Brain microvascular endothelial cell (primary cell): Measurements from ENCODE around the gene DNAJC17.

Experiments used
- DNase-seq: peaks from one replicate; pipeline ENCODE4 v3.0.0-alpha.2; 2020
- H3K27ac ChIP-seq: fragments of 250-450 bp; sonication (Bioruptor Pico); 2 replicates; pipeline ENCODE4 v1.5.1; 2020; ENCODE audit warnings: mild to moderate bottlenecking, moderate library complexity
- H3K27me3 ChIP-seq: fragments of 250-450 bp; sonication (Bioruptor Pico); replicated peaks from 2 replicates; pipeline ENCODE4 v1.5.1; 2020; ENCODE audit warnings: mild to moderate bottlenecking
- H3K36me3 ChIP-seq: fragments of 250-450 bp; sonication (Bioruptor Pico); replicated peaks from 2 replicates; pipeline ENCODE4 v1.5.1; 2020; ENCODE audit warnings: mild to moderate bottlenecking
- H3K4me3 ChIP-seq: 2 replicates; pipeline ENCODE4 v1.5.1; 2011; ENCODE audit warnings: low read depth, mild to moderate bottlenecking, control low read depth, low read length, moderate library complexity
- in situ Hi-C: cut with HindIII; loops from 2 replicates; pipeline ENCODE4 v1.10.0; 2017; ENCODE audit warnings: low sequenced_read_pairs, low pct_ligation_motif_present
- TF ChIP-seq, protein P1 (sequence below): IDR thresholded peaks from 2 replicates; pipeline ENCODE4 v1.5.1; 2011; ENCODE audit warnings: low read depth, mild to moderate bottlenecking, moderate library complexity, low read length, control low read depth, inconsistent platforms; ENCODE audit errors: missing control alignments

The DNAJC17 gene

DNA sequence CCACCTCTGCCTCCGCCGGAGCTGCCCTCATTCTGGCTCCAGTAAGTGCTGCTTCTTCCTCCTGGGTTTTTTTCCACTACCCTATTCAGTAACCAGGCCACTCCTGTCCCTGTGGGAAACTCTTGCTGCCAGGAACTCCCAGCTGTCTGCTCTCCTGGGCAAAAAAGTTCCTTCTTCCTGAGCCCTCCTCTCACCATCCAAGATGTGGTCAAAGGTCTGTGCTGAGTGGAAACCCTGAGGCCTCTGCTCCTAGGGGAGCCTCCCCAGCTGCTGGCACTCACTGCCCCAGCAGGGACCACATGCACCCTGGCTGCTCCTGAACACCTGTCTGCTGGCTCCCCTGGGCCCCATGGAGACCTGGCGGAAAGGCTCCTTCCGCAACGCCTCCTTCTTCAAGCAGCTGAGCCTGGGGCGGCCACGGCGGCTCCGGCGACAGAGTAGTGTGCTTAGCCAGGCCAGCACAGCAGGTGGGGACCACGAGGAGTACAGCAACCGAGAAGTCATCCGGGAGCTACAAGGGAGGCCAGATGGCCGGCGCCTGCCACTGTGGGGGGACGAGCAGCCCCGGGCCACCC lies 37.0 kb downstream of the DNAJC17 start:
- H3K27me3 ChIP-seq: no peaks in the 10 kb centered on the region
- no peak for DNase-seq
- in situ Hi-C loops: no loop called here
- no peak overlapping the region for H3K4me3 ChIP-seq
- H3K27ac ChIP-seq: no peak overlapping the region
- peaks cover 18% of the 10 kb centered on the region for H3K36me3 ChIP-seq
- TF ChIP-seq, protein P1, sequence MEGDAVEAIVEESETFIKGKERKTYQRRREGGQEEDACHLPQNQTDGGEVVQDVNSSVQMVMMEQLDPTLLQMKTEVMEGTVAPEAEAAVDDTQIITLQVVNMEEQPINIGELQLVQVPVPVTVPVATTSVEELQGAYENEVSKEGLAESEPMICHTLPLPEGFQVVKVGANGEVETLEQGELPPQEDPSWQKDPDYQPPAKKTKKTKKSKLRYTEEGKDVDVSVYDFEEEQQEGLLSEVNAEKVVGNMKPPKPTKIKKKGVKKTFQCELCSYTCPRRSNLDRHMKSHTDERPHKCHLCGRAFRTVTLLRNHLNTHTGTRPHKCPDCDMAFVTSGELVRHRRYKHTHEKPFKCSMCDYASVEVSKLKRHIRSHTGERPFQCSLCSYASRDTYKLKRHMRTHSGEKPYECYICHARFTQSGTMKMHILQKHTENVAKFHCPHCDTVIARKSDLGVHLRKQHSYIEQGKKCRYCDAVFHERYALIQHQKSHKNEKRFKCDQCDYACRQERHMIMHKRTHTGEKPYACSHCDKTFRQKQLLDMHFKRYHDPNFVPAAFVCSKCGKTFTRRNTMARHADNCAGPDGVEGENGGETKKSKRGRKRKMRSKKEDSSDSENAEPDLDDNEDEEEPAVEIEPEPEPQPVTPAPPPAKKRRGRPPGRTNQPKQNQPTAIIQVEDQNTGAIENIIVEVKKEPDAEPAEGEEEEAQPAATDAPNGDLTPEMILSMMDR: no peak

DNA sequence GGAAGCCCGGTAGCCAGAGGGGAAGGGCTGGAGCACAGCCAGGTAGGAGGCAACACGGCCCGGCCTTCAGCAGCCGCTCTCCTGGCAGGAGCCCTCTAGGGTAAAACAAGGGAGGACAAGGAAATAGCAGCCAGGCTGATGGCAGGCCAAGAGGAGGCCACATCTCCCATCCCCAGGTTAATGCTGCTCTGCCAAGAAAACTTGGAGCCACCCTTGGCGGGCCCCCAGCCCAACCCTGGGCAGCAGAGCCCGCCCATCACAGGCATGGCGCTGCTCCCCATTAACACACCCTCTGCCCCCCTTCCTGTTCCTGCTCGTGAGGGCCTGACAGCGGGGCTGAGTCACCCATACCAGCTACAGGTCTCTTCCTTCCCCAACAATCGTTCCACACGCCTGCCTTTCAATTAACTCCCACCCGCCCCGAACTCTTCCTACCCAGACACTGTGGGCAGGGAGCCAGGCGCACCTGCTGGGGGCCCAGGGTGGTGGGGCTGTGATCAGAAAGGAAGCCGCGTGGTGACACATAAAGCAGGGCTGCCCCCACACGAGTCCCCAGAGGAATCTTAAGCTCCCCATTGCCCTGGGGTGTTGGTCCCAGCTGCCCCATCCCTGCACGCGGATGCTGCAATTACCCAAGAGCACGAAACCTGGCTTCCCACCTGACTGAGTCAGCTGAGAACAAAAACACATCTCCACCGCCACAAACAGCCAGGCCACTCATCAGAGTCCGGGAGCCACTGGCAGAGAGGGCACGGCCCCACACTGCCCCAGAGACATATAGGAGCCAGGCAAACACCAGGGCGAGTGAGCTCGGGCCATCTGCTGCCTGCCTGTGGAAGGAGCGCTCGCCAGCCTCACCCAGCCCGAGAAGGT lies 37.8 kb downstream of the DNAJC17 start, which contains the start of gene C15orf62:
C15orf62 (plus strand) TSS at position 707 of the 873 bp plus-strand sequence. CDS start 516 bp downstream, outside the sequence.
- TF ChIP-seq, protein P1: no peak
- H3K27ac ChIP-seq: no peak within 1 kb of the TSS
- peaks cover 13% of the 10 kb centered on the region for H3K36me3 ChIP-seq
- no peaks in the 10 kb centered on the region for H3K27me3 ChIP-seq
- no peak for DNase-seq
- in situ Hi-C loops: no loop called here
- no peak within 1 kb of the TSS for H3K4me3 ChIP-seq

DNA sequence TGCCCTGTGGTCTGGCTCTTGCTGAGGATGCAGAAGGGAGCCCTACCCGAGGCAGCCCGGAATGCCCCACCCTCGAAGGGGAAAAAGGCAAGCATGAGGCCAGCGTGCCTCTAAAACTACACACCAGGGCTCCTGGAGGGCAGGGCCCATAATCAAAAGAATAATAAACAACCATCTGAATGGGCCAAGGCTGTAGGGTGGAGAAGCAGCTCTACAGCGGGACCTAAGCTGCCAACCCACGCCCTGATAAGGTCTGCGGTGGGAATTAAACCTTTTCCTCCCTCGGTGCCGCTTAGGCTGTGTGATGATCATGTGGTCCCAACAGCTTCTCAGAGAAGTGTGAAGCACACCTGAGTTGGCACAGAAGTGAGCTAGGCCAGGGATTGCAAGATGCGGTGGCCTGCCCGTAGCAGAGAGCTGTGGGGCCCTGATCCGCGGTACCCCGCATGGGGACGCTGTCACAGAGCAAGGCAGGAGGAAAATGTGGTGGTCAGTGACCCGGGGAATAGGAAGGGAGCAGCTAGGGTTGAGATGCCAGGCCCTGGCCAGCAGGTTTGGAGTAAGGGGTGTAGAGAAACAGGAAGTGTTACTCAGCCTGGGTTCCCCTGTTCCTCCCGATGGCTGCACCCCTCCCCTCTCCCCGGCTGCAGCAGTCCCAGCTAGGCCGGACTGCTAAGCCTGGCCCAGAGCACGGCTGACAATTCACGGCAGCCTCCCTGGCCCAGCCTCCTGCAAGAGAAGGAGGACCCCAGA lies 38.6 kb downstream of the DNAJC17 start:
- TF ChIP-seq, protein P1: no peak
- no peaks in the 10 kb centered on the region for H3K27me3 ChIP-seq
- no peak for DNase-seq
- in situ Hi-C loops: no loop called here
- H3K4me3 ChIP-seq: no peak overlapping the region
- H3K36me3 ChIP-seq: peaks cover 8% of the 10 kb centered on the region
- H3K27ac ChIP-seq: no peak overlapping the region

DNA sequence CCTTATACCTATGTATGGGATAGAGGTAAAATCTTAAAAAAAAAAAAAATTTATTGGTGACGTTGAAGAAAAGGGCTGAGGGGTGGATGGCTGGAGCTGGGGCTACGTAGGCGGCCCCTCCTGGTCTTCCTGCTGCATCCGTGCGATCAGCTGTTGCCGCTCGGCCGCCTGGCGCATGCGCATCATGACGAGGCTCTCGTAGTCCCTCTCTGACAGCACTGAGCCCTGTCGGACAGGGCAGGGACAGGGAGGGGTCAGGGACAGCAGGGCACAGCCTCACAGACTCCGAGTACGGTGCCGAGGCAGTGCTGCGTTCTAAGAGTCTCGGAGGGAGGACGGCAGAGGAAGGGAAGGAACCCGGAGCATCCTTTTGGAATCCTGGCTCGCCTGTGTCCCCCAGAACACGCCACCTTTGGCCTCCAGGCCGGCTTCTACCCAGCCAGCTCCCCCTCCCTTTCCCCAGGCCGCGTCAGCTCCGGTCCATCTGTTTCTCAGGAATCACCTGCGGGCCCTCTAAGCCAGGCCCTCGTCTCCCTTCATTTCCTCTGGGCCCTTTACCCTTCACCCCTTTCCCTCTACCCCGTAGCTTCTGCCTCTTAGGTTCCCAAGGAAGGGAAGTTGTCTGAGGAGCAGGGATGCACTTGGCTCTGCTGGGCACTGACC lies 39.3 kb downstream of the DNAJC17 start:
- Histone ChIP-seq H3K27me3 (no peaks in the 10 kb centered on the region), H3K4me3 (no peak overlapping the region), H3K27ac (no peak overlapping the region), H3K36me3 (peaks cover 1% of the 10 kb centered on the region)
- no peak for DNase-seq
- TF ChIP-seq, protein P1: no peak
- in situ Hi-C loops: no loop called here

DNA sequence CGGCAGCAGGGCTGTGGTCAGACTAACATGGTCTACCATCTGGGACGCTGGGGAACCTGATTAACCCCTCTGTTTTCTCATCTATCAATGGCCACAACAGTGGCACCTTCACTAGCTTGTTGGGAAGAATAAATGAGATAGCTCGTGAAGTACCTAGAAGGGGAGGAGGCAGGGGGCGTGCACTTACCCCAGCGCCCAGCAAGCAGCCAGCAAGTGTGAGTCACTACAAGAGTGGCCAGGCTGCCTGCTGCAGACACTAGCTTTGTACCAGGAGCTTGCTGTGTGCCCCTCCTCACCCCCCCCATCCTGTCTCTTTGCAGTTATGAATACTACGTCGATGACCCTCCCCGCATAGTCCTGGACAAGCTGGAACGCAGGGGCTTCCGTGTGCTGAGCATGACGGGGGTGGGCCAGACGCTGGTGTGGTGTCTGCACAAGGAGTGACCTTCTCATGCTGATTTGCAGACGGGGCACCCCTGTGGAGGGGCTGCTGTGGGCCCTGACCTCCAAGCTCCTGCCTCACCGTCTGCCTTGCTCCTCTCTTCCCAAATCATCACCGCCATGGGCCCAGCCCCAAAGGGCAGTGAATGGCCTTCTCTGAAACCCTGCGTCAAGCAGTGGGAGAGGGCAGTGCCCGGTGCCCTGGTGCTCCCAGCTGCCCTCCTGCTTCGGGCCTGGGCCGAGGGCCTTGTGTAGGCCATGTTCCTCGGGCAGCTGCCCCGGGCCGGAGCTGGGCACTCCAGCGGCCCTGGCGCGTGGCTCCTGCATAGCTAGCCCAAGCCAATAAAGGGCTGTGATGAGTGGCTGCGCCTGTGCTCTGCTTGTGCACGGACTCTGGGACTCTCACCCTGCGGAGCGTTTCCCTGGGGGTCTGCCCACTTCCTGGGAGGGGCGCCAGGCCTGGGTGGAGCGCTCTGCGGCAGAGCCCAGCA lies 40.1 kb downstream of the DNAJC17 start:
- no peaks in the 10 kb centered on the region for H3K27me3 ChIP-seq
- H3K27ac ChIP-seq: no peak overlapping the region
- TF ChIP-seq, protein P1: no peak
- no peaks in the 10 kb centered on the region for H3K36me3 ChIP-seq
- peak; percentile 60 for DNase-seq
- no peak overlapping the region for H3K4me3 ChIP-seq
- in situ Hi-C loops: no loop called here
